Stimulated activated CD4-positive, alpha-beta T cell treated with anti-CD3 and anti-CD28 coated beads, Interleukin-2, amount 100 ng/mL, for 48 hours (primary cell): ENCODE measurements around the gene AKT1.
"Not testable (repeated sequence)": the region's sequence is repeated elsewhere in the genome, so short reads cannot be mapped to it uniquely, and the experiment has no call there.

Experiments used
- DNase-seq, 2 donors: peaks; one replicate each; pipeline ENCODE4 v3.0.0-alpha.2; 2020

The AKT1 gene

DNA sequence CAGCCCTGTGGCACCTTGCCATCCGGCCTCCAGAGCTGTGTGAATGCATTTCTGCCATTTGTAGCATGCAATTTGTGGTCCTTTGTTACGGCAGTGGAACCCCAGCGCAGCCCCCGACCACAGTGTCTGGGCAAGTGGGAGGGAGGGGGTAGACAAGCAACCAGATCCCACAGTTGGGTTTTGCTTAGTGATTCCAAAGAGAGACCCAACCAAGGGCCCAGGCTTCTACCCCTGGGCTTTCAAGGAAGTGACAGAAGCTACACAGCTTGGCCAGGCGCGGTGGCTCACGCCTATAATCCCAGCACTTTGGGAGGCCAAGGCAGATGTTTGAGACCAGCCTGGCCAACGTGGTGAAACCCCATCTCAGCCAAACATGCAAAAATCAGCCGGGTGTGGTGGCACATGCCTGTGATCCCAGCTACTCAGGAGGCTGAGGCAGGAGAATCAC, 23.2 kb upstream of the AKT1 start:
- DNase-seq, result no peak

DNA sequence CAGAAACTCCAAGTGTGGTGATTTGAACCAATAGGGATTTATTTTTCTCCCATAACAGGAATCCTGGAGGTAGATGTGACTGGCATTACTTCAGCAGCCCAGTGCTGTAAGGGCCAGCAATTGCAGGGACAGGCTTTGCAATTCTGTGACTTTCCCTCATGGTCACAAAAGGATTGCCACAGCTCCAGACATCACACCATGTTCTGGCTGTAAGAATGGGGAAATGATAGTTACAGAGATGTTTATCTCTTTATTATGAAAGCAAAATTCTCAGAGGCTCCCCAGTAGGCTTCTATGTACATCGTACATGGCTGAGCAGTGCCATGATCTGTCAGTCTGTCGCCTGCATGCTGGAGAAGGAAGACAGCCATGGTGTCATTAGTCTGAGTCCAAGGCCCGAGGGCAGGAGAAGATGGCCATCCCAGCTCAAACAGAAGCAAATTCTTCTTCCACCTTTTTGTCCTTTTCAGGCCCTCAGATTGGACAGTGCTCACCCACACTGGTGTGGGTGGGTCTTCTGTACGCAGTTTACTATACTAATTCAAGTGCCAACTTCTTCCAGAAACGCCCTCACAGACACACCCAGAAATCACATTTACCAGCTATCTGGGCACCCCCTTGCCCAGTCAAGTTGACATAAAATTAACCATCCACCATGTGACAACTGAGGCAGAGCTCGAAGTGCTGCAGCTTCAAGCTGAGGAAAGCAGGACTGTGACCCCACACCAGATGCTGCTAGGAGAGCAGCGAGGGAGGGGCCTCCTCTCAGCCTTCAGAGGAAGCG, 22.6 kb upstream of the AKT1 start:
- DNase-seq, result no peak

DNA sequence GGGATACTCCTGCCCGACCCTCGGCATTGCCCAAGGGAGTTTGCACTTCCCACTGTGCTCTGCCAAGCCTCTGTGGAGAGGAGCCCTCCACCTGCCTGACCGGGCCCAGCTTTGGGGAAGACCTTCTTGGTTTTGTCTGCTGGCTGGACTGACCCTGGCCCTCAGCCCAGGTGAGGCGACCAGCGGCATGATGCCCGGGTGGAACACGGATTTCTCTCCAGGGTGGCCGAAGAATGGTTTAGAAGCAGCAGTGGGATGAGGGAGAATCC, 21.0 kb upstream of the AKT1 start:
- no peak for DNase-seq

DNA sequence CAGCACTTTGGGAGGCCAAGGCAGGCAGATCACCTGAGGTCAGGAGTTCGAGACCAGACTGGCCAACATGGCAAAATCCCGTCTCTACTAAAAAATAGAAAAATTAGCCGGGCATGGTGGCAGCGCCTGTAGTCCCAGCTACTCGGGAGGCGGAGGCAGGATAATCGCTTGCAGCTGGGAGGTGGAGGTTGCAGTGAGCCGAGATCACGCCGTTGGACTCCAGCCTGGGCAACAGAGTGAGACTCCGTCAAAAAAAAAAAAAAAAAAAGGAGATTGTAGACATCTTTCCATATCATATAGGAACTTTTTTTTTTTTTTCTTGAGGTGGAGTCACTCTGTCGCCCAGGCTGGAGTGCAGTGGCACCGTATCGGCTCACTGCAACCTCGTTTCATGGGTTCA, 19.2 kb upstream of the AKT1 start:
- not testable (repeated sequence) for DNase-seq

DNA sequence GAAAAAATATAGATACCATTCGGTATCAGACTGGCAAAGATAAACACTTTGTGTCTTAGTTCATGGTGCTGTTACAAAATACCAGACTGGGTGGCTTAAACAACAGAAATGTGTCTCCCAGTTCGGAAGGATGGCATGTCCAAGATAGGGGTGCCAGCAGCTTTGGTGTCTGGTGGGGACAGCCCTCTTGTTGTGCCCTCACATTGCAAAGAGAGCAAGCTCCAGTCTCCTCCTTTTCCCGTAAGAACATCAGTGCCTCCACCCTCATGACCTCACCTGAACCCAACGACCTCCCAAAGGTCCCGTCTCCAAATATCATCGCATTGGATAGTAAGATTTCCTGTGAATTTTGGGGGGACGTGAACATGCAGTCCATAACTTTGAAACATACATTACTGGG, 17.7 kb upstream of the AKT1 start:
- DNase-seq, result no peak

DNA sequence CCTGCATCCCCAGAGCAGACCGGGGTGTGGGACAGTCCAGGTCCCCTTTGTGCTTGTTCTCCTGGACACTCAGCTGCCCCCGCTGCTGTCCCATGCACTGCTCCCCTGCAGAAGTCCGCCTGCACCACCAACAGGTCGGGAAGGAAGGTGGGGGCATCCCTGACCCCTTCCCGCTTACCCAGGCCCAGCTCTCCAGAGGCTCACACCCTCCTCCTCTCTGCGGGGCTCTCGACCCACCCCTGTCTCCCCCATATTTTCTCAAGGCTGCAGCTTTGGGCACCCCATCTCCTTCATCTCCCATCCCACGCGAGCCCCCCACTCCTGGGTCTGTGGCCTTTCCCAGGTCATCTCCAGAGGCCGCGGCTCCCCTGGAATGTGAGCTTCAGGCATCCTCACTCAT, 14.8 kb upstream of the AKT1 start:
- no peak for DNase-seq

GRCh38 chr14:104808456-104808855, 12.9 kb upstream of the AKT1 start:
- no peak for DNase-seq

GRCh38 chr14:104806625-104807465, 11.3 kb upstream of the AKT1 start:
- no peak for DNase-seq

GRCh38 chr14:104805941-104806624, 10.5 kb upstream of the AKT1 start:
- no peak for DNase-seq

- DNase-seq, result no peak
Measured at GRCh38 chr14:104805326-104805678, 9.8 kb upstream of the AKT1 start.

- DNase-seq, result no peak
Measured at GRCh38 chr14:104804481-104805325, 9.2 kb upstream of the AKT1 start.

DNA sequence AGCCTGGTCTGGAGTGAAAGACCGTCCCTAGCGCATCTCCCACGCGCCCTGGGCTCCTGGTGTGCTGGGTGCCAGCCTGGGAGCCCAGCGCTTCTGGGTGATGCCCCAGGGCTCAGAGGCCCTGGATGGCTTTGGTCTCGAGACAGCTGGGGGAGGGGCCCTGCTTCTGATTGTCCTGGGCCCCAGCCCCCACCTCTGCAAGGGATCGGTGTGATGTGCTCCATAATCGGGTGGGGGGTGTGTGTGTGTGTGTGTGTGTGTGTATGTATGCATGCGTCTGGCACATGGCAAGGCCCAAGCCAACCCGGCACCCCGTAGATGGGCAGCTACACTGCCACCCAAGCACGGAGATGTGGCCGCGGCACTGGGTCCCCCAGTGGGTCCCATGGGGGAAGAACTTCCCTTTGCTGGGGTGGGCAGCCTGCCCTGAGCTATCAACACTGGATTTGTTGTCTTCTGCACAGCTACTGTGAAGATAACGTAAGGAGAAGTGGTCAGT, 8.4 kb upstream of the AKT1 start:
- no peak for DNase-seq

GRCh38 chr14:104803280-104803911, 7.8 kb upstream of the AKT1 start:
- DNase-seq, result no peak

DNA sequence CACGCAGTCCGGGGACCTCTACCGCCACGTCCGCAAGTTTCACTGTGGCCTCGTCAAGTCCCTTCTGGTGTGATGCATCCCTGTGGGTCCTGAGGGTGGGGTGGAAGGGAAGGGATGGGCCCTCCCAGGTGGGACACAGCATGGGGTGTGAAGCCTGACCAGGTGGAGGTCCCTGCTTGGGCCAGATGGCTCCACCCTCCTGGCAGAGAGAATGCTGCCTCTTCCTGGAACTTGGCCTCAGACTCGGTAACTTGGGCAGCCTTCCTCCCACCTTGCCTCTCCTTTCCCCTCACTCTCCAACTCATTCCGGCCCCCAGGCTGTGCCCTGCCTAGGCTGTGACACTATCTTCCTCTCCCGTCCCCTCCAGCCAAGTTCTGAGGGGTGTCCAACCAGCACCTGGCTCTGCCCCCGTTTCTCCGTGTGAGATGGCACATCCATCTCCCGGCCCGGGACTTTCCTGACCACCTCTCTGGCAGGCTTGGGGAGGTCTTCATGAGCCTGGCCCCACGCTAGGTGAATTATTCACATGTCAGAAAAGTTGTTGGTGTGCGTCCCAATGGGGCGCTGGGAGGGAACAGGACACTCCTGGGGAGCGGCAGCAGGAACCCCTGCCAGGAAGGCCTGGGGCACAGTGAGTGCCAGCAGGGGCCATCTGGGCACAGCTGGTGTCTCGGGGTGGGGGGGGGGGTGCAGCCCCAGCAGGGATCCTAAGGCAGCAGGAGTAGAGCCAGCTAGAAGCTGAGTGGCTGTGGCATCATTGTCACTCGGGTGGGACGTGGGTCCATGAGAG, 7.0 kb upstream of the AKT1 start:
- DNase-seq, result no peak

DNA sequence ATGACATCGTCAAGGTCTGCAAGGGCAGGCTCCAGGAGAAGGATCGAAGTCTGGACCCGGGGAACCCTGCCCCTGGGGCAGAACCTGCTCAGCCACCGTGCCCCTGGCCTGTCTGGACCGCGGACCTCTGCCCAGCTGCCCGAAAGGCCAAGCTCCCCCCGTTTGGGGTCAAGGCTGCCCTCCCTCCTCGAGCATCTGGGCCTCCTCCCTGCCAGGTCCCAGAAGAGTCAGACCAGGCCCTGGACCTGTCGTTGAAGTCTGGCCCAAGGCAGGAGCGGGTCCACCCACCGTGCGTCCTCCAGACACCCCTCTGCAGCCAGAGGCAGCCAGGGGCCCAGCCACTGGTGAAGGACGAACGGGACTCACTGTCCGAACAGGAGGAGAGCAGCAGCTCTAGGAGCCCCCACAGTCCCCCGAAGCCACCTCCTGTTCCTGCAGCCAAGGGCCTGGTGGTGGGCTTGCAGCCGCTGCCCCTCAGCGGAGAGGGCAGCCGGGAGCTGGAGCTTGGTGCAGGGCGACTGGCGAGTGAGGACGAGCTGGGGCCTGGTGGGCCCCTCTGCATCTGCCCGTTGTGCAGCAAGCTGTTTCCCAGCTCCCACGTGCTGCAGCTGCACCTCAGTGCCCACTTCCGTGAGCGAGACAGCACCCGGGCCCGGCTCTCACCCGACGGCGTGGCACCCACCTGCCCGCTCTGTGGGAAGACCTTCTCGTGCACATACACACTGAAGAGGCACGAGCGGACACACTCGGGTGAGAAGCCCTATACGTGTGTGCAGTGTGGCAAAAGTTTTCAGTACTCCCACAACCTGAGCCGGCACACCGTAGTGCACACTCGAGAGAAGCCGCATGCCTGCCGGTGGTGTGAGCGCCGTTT, 6.2 kb upstream of the AKT1 start:
- no peak for DNase-seq

DNA sequence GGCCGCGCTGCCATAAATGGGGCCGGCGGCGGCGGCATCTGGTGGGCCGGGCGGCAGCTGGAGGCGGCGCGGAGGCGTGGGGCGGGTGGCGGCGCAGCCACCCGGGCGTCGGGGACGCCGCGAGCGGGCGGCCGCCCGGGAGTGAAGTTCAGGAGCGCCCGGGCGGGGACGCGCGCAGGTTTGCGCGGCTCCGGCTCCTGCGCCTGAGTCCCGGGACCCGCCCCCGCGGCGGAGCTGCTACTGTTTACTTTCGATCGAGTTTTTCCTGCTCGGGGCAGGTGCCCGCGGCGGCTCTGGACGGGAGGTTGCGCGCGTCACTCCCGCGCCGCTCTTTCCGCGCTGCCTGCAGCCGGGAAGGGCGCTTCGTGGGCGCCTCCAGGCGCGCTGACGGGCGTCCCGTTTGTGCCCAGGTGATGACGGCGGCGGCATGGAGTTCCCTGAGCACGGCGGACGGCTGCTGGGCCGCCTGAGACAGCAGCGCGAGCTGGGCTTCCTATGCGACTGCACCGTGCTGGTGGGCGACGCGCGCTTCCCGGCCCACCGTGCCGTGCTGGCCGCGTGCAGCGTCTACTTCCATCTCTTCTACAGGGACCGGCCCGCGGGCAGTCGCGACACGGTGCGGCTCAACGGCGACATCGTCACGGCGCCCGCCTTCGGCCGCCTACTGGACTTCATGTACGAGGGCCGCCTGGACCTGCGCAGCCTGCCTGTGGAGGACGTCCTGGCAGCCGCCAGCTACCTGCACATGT, 5.4 kb upstream of the AKT1 start, which contains the start of gene ZBTB42:
Gene ZBTB42 (plus strand): TSS at position 331 of the 749 bp plus-strand sequence. CDS start 97 bp downstream, at position 428.
- peak; percentile 56 to 57 for DNase-seq

DNA sequence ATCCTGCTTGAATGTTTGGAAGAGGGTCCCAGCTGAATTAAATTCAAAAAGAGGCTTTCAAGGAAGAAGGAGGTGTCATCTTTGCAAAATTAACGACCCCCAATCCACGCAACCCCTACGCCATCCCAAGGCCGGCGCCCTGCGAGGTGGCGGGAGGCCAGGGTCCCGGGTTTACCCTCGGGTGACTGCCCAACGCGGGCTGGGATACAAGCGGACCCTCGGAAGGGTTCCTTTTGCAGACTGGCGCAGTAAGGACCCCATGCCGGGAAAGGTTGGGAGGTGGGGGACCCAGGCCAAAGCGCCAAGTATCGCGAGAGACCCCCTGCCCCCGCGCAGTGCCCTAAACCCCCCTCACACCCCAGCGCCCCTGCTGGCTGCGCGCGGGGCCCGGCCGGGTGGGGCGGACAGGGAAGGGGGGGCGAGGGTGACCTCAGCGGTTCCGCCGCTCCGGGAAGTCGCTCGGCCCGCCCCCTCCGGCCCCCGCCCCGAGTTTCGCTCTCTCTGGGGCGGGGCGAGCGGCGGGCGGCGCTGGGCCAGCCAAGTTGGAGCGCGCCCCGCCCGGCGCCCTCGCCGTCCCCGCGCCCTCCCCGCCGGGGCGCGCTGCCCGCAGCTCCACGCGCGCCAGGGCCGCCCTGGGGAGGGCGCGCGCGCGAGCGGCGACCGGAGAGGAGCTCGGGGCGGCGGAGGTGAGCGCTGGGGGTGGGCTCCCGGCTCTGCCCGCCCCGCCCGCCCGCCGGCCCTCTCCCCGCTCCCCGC, 4.6 kb upstream of the AKT1 start:
- DNase-seq, result peak; percentile 69 to 71

DNA sequence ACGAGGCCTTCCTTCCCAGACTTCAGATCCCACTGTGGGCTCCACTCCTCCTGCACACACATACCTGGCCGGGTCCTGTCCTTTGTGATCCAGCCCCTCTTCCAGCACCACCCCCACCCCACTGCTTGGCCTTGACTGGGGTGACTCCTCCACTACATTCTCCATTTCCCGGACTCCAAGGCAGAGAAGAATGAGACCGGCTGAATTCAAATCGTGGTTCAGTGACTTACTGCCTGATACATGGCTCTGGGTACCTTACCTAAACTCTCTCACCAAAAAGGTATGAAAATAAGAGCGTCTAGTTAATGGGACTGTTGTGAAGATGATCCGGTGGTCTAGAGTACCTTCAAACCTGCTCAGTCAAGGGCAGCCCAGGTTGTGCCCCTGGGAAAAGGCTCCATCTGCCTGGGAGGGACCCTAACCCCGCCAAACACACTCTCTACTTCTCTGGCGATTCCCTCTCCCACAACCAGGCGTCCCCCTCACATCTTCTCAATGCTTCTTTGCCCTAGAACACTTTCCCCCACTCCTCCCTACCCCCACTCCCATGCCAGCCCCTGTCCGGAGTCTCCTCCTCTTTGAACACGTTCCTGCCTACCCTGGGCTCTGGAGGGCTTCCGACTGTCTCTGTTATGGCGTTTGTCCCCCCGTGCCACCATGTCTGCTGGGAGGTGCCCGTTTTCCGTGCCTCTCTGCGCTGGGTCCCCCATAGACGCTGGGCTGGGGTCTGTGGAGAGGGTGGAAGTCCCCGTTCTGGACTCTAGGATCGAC, 3.9 kb upstream of the AKT1 start:
- DNase-seq, result no peak
